Muscle of arm (tissue), 12 donors: ENCODE measurements around the gene DUSP10. TPM values are rescaled to one million over a fixed set of nuclear protein-coding genes. Genes with fewer than 3 reads are reported as not detected.
A peak's percentile ranks its signal among the peaks of the same experiment; 100 is the strongest.

ENCODE experiments used
- DNase-seq: peaks from one replicate; pipeline ENCODE4 v3.0.0-alpha.2; 2013
- polyA plus RNA-seq, 12 donors: library from polyadenylated mRNA; unstranded; fragments of 120-200 nt; gene quantifications; one replicate each; pipeline ENCODE4 v1.2.1, GENCODE V29; 2013; ENCODE audit not compliant: insufficient read length in 12 of 12

The DUSP10 gene
- polyA plus RNA-seq, 12 donors = 9.0 to 208 (median 25.3) TPM

GRCh38 chr1:221715321-221716169 lies 26.3 kb downstream of the DUSP10 start:
- no peak for DNase-seq

- no peak for DNase-seq
These were observed 27.4 kb downstream of the DUSP10 start for GRCh38 chr1:221714227-221715152.

- DNase-seq = no peak
These were observed 29.0 kb downstream of the DUSP10 start for GRCh38 chr1:221712776-221713431.

- DNase-seq = no peak
These were observed 29.6 kb downstream of the DUSP10 start for GRCh38 chr1:221712198-221712684.

GRCh38 chr1:221711656-221712055 lies 30.2 kb downstream of the DUSP10 start:
- no peak for DNase-seq

- no peak for DNase-seq
These were observed 30.8 kb downstream of the DUSP10 start for GRCh38 chr1:221711063-221711577.

GRCh38 chr1:221709854-221710253 lies 32.0 kb downstream of the DUSP10 start:
- no peak for DNase-seq

- peak; percentile 86 for DNase-seq
These were observed 32.9 kb downstream of the DUSP10 start for GRCh38 chr1:221708987-221709386.

- no peak for DNase-seq
These were observed 33.8 kb downstream of the DUSP10 start for GRCh38 chr1:221708076-221708571.

GRCh38 chr1:221706876-221707582 lies 34.9 kb downstream of the DUSP10 start:
- no peak for DNase-seq

- no peak for DNase-seq
These were observed 35.7 kb downstream of the DUSP10 start for GRCh38 chr1:221706191-221706590.

GRCh38 chr1:221704306-221704705 lies 37.6 kb downstream of the DUSP10 start:
- DNase-seq = no peak

- DNase-seq = no peak
These were observed 40.2 kb downstream of the DUSP10 start for GRCh38 chr1:221701570-221702186.

GRCh38 chr1:221700948-221701347 lies 40.9 kb downstream of the DUSP10 start:
- DNase-seq = no peak

GRCh38 chr1:221700536-221700935 lies 41.4 kb downstream of the DUSP10 start:
- no peak for DNase-seq

- no peak for DNase-seq
These were observed 41.8 kb downstream of the DUSP10 start for GRCh38 chr1:221699978-221700519.

- DNase-seq = no peak
These were observed 42.3 kb downstream of the DUSP10 start for GRCh38 chr1:221699577-221699976.

- DNase-seq = no peak
These were observed 43.1 kb downstream of the DUSP10 start for GRCh38 chr1:221698579-221699349.

- DNase-seq = no peak
These were observed 43.9 kb downstream of the DUSP10 start for GRCh38 chr1:221697923-221698425.
